CD1c-positive myeloid dendritic cell (primary cell): ENCODE measurements around the gene OXER1.
A peak's percentile ranks its signal among the peaks of the same experiment; 100 is the strongest.

Source experiments
- DNase-seq: peaks from one replicate; pipeline ENCODE4 v3.0.0-alpha.2; 2016; ENCODE audit errors: extremely low spot score

Gene OXER1

GRCh38 chr2:42793334-42794270 lies 29.7 kb upstream of the OXER1 start:
- DNase-seq, result peak; percentile 20

- DNase-seq, result peak; percentile 56
These were observed 28.8 kb upstream of the OXER1 start, which contains the start of gene HAAO for GRCh38 chr2:42792583-42793333. Gene HAAO, minus strand, starts transcription at chr2:42792583. Its CDS starts 47 bp downstream, at chr2:42792536.

GRCh38 chr2:42792087-42792582 lies 28.2 kb upstream of the OXER1 start:
- DNase-seq, result peak; percentile 72

- no peak for DNase-seq
These were observed 27.7 kb upstream of the OXER1 start for GRCh38 chr2:42791606-42792005.

GRCh38 chr2:42789751-42790150 lies 25.8 kb upstream of the OXER1 start:
- DNase-seq, result no peak

GRCh38 chr2:42788882-42789281 lies 24.9 kb upstream of the OXER1 start:
- DNase-seq, result no peak

GRCh38 chr2:42788478-42788793 lies 24.5 kb upstream of the OXER1 start:
- DNase-seq, result no peak

GRCh38 chr2:42787788-42788477 lies 24.0 kb upstream of the OXER1 start:
- DNase-seq, result no peak

GRCh38 chr2:42787424-42787787 lies 23.5 kb upstream of the OXER1 start:
- no peak for DNase-seq

GRCh38 chr2:42786561-42787345 lies 22.8 kb upstream of the OXER1 start:
- DNase-seq, result no peak

- no peak for DNase-seq
These were observed 20.4 kb upstream of the OXER1 start for GRCh38 chr2:42784204-42784880.

- no peak for DNase-seq
These were observed 19.6 kb upstream of the OXER1 start for GRCh38 chr2:42783511-42783910.

- no peak for DNase-seq
These were observed 17.2 kb upstream of the OXER1 start for GRCh38 chr2:42781181-42781580.

GRCh38 chr2:42777883-42778805 lies 14.2 kb upstream of the OXER1 start:
- DNase-seq, result no peak

GRCh38 chr2:42775810-42776209 lies 11.9 kb upstream of the OXER1 start:
- peak; percentile 12 for DNase-seq

- DNase-seq, result no peak
These were observed 11.3 kb upstream of the OXER1 start for GRCh38 chr2:42775186-42775585.

GRCh38 chr2:42771546-42772153 lies 7.7 kb upstream of the OXER1 start:
- DNase-seq, result no peak

- DNase-seq, result peak; percentile 75
These were observed 6.6 kb upstream of the OXER1 start for GRCh38 chr2:42770288-42771131.
